GM13977 (cell line): ENCODE results near the gene EPAS1.

Experiments used
- DNase-seq: peaks from one replicate; pipeline ENCODE4 v3.0.0; 2012; ENCODE audit warnings: low spot score
- in situ Hi-C: fragments of 300-500 bp; cut with MboI; formaldehyde crosslinking; loops from one replicate; pipeline ENCODE4 v1.12.0; 2022; ENCODE audit warnings: low sequenced_read_pairs, low pct_unique_long_range_greater_than_20kb, mixed read lengths, inconsistent platforms; ENCODE audit not compliant: unreplicated experiment
- TF ChIP-seq, protein P1 (sequence below): IDR thresholded peaks from 2 replicates; pipeline ENCODE4 v1.5.1; 2012; ENCODE audit warnings: mild to moderate bottlenecking, control low read depth; ENCODE audit not compliant: insufficient read depth; ENCODE audit errors: extremely low read depth, missing control alignments

Gene EPAS1

DNA sequence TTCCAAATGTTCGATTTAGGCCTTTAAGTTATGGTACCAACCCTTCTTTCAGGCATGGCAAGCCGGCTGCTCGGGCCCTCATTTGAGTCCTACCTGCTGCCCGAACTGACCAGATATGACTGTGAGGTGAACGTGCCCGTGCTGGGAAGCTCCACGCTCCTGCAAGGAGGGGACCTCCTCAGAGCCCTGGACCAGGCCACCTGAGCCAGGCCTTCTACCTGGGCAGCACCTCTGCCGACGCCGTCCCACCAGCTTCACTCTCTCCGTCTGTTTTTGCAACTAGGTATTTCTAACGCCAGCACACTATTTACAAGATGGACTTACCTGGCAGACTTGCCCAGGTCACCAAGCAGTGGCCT is 87.2 kb downstream of the EPAS1 start:
- in situ Hi-C loops, result no loop called here
- no peak for DNase-seq
- TF ChIP-seq, protein P1, sequence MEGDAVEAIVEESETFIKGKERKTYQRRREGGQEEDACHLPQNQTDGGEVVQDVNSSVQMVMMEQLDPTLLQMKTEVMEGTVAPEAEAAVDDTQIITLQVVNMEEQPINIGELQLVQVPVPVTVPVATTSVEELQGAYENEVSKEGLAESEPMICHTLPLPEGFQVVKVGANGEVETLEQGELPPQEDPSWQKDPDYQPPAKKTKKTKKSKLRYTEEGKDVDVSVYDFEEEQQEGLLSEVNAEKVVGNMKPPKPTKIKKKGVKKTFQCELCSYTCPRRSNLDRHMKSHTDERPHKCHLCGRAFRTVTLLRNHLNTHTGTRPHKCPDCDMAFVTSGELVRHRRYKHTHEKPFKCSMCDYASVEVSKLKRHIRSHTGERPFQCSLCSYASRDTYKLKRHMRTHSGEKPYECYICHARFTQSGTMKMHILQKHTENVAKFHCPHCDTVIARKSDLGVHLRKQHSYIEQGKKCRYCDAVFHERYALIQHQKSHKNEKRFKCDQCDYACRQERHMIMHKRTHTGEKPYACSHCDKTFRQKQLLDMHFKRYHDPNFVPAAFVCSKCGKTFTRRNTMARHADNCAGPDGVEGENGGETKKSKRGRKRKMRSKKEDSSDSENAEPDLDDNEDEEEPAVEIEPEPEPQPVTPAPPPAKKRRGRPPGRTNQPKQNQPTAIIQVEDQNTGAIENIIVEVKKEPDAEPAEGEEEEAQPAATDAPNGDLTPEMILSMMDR, result no peak

DNA sequence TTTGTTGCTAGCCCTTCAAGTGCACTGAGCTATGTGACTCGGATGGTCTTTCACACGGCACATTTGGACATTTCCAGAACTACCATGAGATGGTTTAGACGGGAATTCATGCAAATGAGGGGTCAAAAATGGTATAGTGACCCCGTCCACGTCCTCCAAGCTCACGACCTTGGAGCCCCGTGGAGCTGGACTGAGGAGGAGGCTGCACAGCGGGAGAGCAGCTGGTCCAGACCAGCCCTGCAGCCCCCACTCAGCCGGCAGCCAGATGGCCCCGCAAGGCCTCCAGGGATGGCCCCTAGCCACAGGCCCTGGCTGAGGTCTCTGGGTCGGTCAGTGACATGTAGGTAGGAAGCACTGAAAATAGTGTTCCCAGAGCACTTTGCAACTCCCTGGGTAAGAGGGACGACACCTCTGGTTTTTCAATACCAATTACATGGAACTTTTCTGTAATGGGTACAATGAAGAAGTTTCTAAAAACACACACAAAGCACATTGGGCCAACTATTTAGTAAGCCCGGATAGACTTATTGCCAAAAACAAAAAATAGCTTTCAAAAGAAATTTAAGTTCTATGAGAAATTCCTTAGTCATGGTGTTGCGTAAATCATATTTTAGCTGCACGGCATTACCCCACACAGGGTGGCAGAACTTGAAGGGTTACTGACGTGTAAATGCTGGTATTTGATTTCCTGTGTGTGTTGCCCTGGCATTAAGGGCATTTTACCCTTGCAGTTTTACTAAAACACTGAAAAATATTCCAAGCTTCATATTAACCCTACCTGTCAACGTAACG is 88.8 kb downstream of the EPAS1 start:
- in situ Hi-C loops, result no loop called here
- DNase-seq, result no peak
- TF ChIP-seq, protein P1, result no peak

DNA sequence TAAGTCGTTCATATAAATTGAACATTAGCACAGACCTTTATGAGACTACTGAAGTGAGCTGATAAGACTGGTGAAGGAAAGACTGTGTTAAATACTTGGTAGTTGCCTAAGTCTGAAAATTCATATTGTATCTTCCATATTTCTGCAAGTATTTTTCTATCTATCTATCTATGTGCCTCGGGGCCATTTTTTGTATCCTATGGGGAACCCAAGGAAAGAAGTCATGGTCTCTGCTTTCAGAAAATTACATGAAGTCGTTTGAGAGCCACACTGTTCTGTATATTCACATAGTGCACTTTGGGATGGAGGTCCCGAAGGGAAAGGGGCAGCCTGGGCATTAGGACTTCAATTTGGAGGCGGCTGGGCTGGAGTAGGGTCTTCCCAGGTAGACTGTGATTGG is 89.6 kb downstream of the EPAS1 start:
- DNase-seq, result no peak
- TF ChIP-seq, protein P1, result no peak
- in situ Hi-C loops, result no loop called here

DNA sequence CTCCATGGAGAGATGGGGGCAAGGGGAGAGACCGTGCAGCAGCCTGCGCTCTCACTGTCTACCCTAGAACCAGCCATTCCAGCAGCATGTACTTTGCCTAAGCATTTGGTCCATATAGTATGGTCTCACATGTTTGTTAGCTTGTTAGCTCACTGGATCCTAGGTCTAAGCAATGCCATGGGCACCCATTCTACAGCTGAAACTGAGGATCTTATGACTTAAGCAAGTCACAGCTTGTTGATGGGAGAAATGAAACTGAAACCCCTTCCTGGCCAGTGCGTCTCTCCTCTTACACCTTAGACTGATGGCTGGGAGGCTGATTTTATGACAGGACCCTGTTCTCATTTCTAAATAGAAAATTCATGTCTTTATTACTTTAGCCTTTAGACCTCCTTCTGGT is 90.1 kb downstream of the EPAS1 start:
- in situ Hi-C loops, result no loop called here
- no peak for DNase-seq
- TF ChIP-seq, protein P1, result no peak

DNA sequence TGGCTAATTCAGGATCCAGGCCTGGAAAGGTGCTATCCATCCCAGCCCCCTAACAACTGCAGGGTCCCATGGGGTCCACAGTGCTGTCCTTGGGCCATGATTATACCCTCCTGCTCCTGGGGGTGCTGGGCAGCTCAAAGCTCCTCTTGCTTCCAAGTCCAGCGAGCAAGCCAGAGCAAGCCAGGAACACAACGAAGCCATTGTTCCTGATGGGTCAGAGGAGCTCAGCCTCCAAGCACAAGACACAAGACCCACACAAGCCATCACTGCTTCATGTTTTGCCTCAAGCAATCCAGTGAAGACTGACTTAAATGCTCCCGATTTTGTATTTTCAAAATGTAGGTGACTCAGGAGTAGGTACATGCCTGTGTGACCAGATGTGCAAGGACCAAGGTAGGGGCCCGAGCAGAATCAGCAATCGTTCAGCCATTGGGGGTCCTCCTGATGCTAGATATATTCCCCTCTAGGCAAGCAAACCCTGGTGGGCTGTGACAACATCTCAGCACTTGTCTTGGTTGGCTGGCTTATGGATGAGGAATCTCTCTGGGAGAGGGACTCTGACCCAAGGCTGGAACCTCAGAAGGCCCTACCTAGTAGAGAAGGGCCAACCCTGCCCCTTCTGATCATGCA is 90.8 kb downstream of the EPAS1 start:
- TF ChIP-seq, protein P1, result no peak
- in situ Hi-C loops, result no loop called here

DNA sequence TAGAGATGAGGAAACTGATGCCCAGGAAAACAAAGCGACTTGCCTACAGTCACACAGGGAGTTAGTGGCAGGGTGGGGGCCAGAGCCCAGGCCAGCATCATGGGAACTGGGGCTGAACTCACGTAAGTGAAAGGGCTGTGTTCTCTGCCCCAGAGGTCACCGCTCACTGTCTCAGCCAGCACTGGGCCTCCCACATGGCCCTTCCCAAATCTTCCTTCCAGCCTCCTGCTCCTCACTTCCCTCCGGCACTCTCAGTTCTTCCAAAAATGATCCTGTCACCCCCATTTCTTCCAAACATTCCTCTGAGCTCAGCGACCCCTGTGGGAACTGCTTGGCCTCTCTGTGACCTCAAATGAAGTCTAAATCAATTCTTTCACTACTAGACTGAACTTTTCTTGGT is 91.7 kb downstream of the EPAS1 start:
- DNase-seq, result no peak
- in situ Hi-C loops, result no loop called here
- TF ChIP-seq, protein P1, result no peak

More for the DNA sequence above, 90.8 kb downstream of the EPAS1 start:
- DNase-seq, result no peak
